NB4 (cell line): ENCODE measurements around the gene CDH9.

Experiments
- TF ChIP-seq, protein P1 (sequence below): IDR thresholded peaks from one replicate; pipeline ENCODE4 v1.5.1; 2012; ENCODE audit warnings: low read depth, low read length
- TF ChIP-seq, protein P2 (sequence below): IDR thresholded peaks from 2 replicates; pipeline ENCODE4 v1.6.1; 2011; ENCODE audit warnings: low read depth, low read length

DNA sequence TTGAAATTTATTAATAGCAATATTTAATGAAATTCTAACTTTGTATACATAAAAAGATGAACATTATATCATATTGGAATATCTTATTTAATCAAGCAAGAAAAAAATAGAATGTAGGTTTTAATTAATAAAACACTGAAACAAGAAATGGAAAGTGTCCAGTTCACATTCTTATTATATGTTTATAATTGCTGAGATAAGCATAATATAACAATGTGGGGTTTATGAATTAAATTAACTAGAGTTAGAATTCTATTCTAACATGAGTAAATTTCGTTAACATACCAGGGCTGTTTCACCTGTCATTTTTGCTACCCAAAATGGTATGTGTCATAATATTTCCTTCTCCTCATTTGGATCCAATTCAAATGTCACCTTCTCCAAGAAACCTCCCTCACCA is 12.3 kb downstream of the CDH9 start:
- TF ChIP-seq, protein P1, sequence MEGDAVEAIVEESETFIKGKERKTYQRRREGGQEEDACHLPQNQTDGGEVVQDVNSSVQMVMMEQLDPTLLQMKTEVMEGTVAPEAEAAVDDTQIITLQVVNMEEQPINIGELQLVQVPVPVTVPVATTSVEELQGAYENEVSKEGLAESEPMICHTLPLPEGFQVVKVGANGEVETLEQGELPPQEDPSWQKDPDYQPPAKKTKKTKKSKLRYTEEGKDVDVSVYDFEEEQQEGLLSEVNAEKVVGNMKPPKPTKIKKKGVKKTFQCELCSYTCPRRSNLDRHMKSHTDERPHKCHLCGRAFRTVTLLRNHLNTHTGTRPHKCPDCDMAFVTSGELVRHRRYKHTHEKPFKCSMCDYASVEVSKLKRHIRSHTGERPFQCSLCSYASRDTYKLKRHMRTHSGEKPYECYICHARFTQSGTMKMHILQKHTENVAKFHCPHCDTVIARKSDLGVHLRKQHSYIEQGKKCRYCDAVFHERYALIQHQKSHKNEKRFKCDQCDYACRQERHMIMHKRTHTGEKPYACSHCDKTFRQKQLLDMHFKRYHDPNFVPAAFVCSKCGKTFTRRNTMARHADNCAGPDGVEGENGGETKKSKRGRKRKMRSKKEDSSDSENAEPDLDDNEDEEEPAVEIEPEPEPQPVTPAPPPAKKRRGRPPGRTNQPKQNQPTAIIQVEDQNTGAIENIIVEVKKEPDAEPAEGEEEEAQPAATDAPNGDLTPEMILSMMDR = no peak
- TF ChIP-seq, protein P2, sequence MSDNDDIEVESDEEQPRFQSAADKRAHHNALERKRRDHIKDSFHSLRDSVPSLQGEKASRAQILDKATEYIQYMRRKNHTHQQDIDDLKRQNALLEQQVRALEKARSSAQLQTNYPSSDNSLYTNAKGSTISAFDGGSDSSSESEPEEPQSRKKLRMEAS = no peak
